ENCODE measurements around the gene CADM2.

CADM2 gene

GRCh38 chr3:85632921-85633320 is 674.1 kb downstream of the CADM2 start:
- TF ChIP-seq CTCF (IDR thresholded peaks at IDR 0.05) (no peak), ZFX (IDR thresholded peaks at IDR 0.05; ENCODE audit: borderline replicate concordance) (no peak)
- no peak overlapping the region for H3K27ac ChIP-seq

- H3K27ac ChIP-seq = no peak overlapping the region
- no peak for TF ChIP-seq CTCF (IDR thresholded peaks at IDR 0.05)
- TF ChIP-seq ZFX (IDR thresholded peaks at IDR 0.05; ENCODE audit: borderline replicate concordance) = no peak
These were observed 693.6 kb downstream of the CADM2 start for GRCh38 chr3:85652360-85652759.

- H3K27ac ChIP-seq = no peak overlapping the region
- TF ChIP-seq CTCF (IDR thresholded peaks at IDR 0.05) (no peak), ZFX (IDR thresholded peaks at IDR 0.05; ENCODE audit: borderline replicate concordance) (no peak)
These were observed 701.7 kb downstream of the CADM2 start for GRCh38 chr3:85660451-85660850.

GRCh38 chr3:85662462-85662861 is 703.7 kb downstream of the CADM2 start:
- H3K27ac ChIP-seq = no peak overlapping the region
- TF ChIP-seq ZFX (IDR thresholded peaks at IDR 0.05; ENCODE audit: borderline replicate concordance) (no peak), CTCF (IDR thresholded peaks at IDR 0.05) (no peak)

- no peak overlapping the region for H3K27ac ChIP-seq
- TF ChIP-seq ZFX (IDR thresholded peaks at IDR 0.05; ENCODE audit: borderline replicate concordance) (no peak), CTCF (IDR thresholded peaks at IDR 0.05) (no peak)
These were observed 709.0 kb downstream of the CADM2 start for GRCh38 chr3:85667744-85668143.

- H3K27ac ChIP-seq = no peak overlapping the region
- no peak for TF ChIP-seq CTCF (IDR thresholded peaks at IDR 0.05)
- no peak for TF ChIP-seq ZFX (IDR thresholded peaks at IDR 0.05; ENCODE audit: borderline replicate concordance)
These were observed 711.9 kb downstream of the CADM2 start for GRCh38 chr3:85670634-85671205.

GRCh38 chr3:85672761-85673160 is 714.0 kb downstream of the CADM2 start:
- H3K27ac ChIP-seq = no peak overlapping the region
- TF ChIP-seq CTCF (IDR thresholded peaks at IDR 0.05) (no peak), ZFX (IDR thresholded peaks at IDR 0.05; ENCODE audit: borderline replicate concordance) (no peak)
